Coronary artery (tissue), 2 donors: ENCODE measurements around the gene SH3BP5L.
A peak's percentile ranks its signal among the peaks of the same experiment; 100 is the strongest.
"Not testable (repeated sequence)": the region's sequence is repeated elsewhere in the genome, so short reads cannot be mapped to it uniquely, and the experiment has no call there.

Source experiments
- DNase-seq: peaks from one replicate; pipeline ENCODE4 v3.0.0-alpha.2; 2017; ENCODE audit warnings: low spot score
- H3K27ac ChIP-seq, 2 donors: fragments of 200-600 bp; sonication (generic); one replicate each; pipeline ENCODE4 v1.5.1; 2016 to 2019
- H3K4me3 ChIP-seq: fragments of 200-600 bp; sonication (generic); 2 replicates; pipeline ENCODE4 v1.5.1; 2016; ENCODE audit warnings: mild to moderate bottlenecking, moderate library complexity
- CTCF ChIP-seq: fragments of 200-600 bp; sonication (generic); IDR thresholded peaks from one replicate; pipeline ENCODE4 v1.5.1; 2019; ENCODE audit warnings: antibody characterized with exemption

Gene SH3BP5L

GRCh38 chr1:248810727-248811513 lies 14.8 kb downstream of the SH3BP5L start:
- Histone ChIP-seq H3K4me3 (no peak overlapping the region), H3K27ac (peak overlapping the region in 1 of 2 donors; percentile 25)
- no peak for TF ChIP-seq CTCF
- DNase-seq: no peak

GRCh38 chr1:248810000-248810726 lies 15.6 kb downstream of the SH3BP5L start:
- no peak for TF ChIP-seq CTCF
- H3K27ac ChIP-seq: no peak overlapping the region
- no peak for DNase-seq

GRCh38 chr1:248808876-248809275 lies 16.8 kb downstream of the SH3BP5L start:
- H3K4me3 ChIP-seq: no peak overlapping the region
- no peak for TF ChIP-seq CTCF
- DNase-seq: no peak

More at GRCh38 chr1:248810000-248810726, 15.6 kb downstream of the SH3BP5L start:
- H3K4me3 ChIP-seq: no peak overlapping the region

GRCh38 chr1:248807067-248807737 lies 18.5 kb downstream of the SH3BP5L start:
- no peak for DNase-seq
- peak; percentile 31 for TF ChIP-seq CTCF
- H3K4me3 ChIP-seq: no peak overlapping the region
- no peak overlapping the region for H3K27ac ChIP-seq

More at GRCh38 chr1:248808876-248809275, 16.8 kb downstream of the SH3BP5L start:
- no peak overlapping the region for H3K27ac ChIP-seq

- H3K4me3 ChIP-seq: no peak overlapping the region
- no peak for TF ChIP-seq CTCF
- H3K27ac ChIP-seq: peak overlapping the region in 1 of 2 donors; percentile 3
- no peak for DNase-seq
Measured at GRCh38 chr1:248805876-248806275, 19.8 kb downstream of the SH3BP5L start.

GRCh38 chr1:248804771-248805681 lies 20.7 kb downstream of the SH3BP5L start:
- no peak for DNase-seq
- no peak for TF ChIP-seq CTCF
- Histone ChIP-seq H3K27ac (peak overlapping the region in 1 of 2 donors; percentile 3), H3K4me3 (no peak overlapping the region)

GRCh38 chr1:248803501-248803900 lies 22.2 kb downstream of the SH3BP5L start:
- not testable (repeated sequence) for H3K27ac ChIP-seq, H3K4me3 ChIP-seq, DNase-seq
